Breast epithelium (tissue), 4 donors: Measurements from ENCODE around the gene PIP5K1A. TPM values are rescaled to one million over a fixed set of nuclear protein-coding genes. Genes with fewer than 3 reads are reported as not detected.
A peak's percentile ranks its signal among the peaks of the same experiment; 100 is the strongest.
"Not testable (repeated sequence)": the region's sequence is repeated elsewhere in the genome, so short reads cannot be mapped to it uniquely, and the experiment has no call there.

ENCODE experiments used
- DNase-seq, 2 donors: peaks; one replicate each; pipeline ENCODE4 v3.0.0-alpha.2; 2019; ENCODE audit warnings: low spot score in 2 of 2
- H3K27ac ChIP-seq, 2 donors: fragments of 200-600 bp; sonication (generic) in 1 of 2; one replicate each; pipeline ENCODE4 v1.5.1; 2016 to 2019; ENCODE audit warnings: mild to moderate bottlenecking in 1 of 2
- H3K27me3 ChIP-seq, 2 donors: fragments of 200-600 bp; sonication (generic) in 1 of 2; one replicate each; pipeline versions ENCODE4 v1.5.1 to v1.6.0; 2017 to 2019; ENCODE audit warnings: control low read depth in 1 of 2, mild to moderate bottlenecking in 1 of 2
- H3K36me3 ChIP-seq: fragments of 200-600 bp; one replicate; pipeline ENCODE4 v1.5.1; 2019
- H3K4me1 ChIP-seq, 2 donors: fragments of 200-600 bp; sonication (generic); one replicate each; pipeline ENCODE4 v1.5.1; 2016 to 2019; ENCODE audit warnings: control low read depth in 1 of 2
- H3K4me3 ChIP-seq, 3 donors: fragments of 200-600 bp; sonication (generic); 1 replicate in 2 of 3; 2 replicates in 1 of 3; pipeline ENCODE4 v1.5.1; 2016 to 2019; ENCODE audit warnings: mild to moderate bottlenecking in 3 of 3, moderate library complexity in 2 of 3
- H3K9me3 ChIP-seq, 2 donors: fragments of 200-600 bp; sonication (generic) in 1 of 2; one replicate each; pipeline ENCODE4 v1.5.1; 2016 to 2019; ENCODE audit warnings: control low read depth in 1 of 2
- CTCF ChIP-seq, 3 donors: fragments of 450-650 bp; IDR thresholded peaks; one replicate each; pipeline ENCODE4 v1.5.1; 2016 to 2017; ENCODE audit warnings: antibody characterized with exemption in 3 of 3, mild to moderate bottlenecking in 3 of 3, moderate library complexity in 3 of 3
- POLR2A ChIP-seq: fragments of 450-650 bp; IDR thresholded peaks from one replicate; pipeline ENCODE4 v1.6.1; 2016; ENCODE audit warnings: antibody characterized with exemption, mild to moderate bottlenecking, moderate library complexity
- POLR2AphosphoS5 ChIP-seq, 3 donors: sonication (generic); formaldehyde crosslinking; IDR thresholded peaks; one replicate each; pipeline ENCODE4 v1.6.1; 2017; ENCODE audit warnings: antibody characterized with exemption in 3 of 3
- intact Hi-C: fragments of 100-400 bp; cut with DNase I; formaldehyde crosslinking; loops from one replicate; pipeline ENCODE4 v1.15.1; 2023; ENCODE audit warnings: low total_unique reads
- total RNA-seq, 3 donors: library from RNA; depleted of rRNA; stranded (reverse); fragments of >200 nt; gene quantifications; one replicate each; pipeline ENCODE4 v1.1.0, GENCODE V29; 2016

The PIP5K1A gene
- total RNA-seq, 3 donors from 2014 or later = 38.1 to 87.2 (median 61.6) TPM

- H3K27ac ChIP-seq = peak overlapping the region; percentile 92 to 96
- intact Hi-C loops = no loop called here
- DNase-seq = no peak
- TF ChIP-seq POLR2AphosphoS5 (IDR thresholded peaks at IDR 0.05) (no peak), POLR2A (no peak), CTCF (IDR thresholded peaks at IDR 0.05) (no peak)
- no peaks in the 10 kb centered on the region for H3K9me3 ChIP-seq
- H3K27me3 ChIP-seq = no peaks in the 10 kb centered on the region
- peaks cover 0 to 9% of the 10 kb centered on the region in 2 donors for H3K4me1 ChIP-seq
- no peaks in the 10 kb centered on the region for H3K36me3 ChIP-seq
- H3K4me3 ChIP-seq = peak overlapping the region; percentile 65 to 85 (median 82)
Observed at GRCh38 chr1:151197863-151198253, 494 bp upstream of the PIP5K1A start.

- no peaks in the 10 kb centered on the region for H3K36me3 ChIP-seq
- H3K4me1 ChIP-seq = peaks cover 0 to 9% of the 10 kb centered on the region in 2 donors
- TF ChIP-seq POLR2AphosphoS5 (IDR thresholded peaks at IDR 0.05) = peak in 1 of 3 donors; percentile 7
- TF ChIP-seq POLR2A = no peak
- no peaks in the 10 kb centered on the region for H3K27me3 ChIP-seq
- no peak for DNase-seq
- intact Hi-C loops = no loop called here
- H3K27ac ChIP-seq = peak overlapping the region; percentile 92 to 96
- H3K4me3 ChIP-seq = peak overlapping the region; percentile 65 to 85 (median 82)
- no peaks in the 10 kb centered on the region for H3K9me3 ChIP-seq
Observed at GRCh38 chr1:151199873-151200581, 1.7 kb downstream of the PIP5K1A start.

GRCh38 chr1:151205381-151205965 is 7.1 kb downstream of the PIP5K1A start:
- DNase-seq, H3K4me1 ChIP-seq, H3K9me3 ChIP-seq, H3K27me3 ChIP-seq, H3K4me3 ChIP-seq, intact Hi-C loops, H3K27ac ChIP-seq, H3K36me3 ChIP-seq: not testable (repeated sequence)

GRCh38 chr1:151210830-151211229 is 12.5 kb downstream of the PIP5K1A start:
- TF ChIP-seq POLR2A (no peak), POLR2AphosphoS5 (IDR thresholded peaks at IDR 0.05) (no peak), CTCF (IDR thresholded peaks at IDR 0.05) (no peak)
- no peak overlapping the region for H3K4me3 ChIP-seq
- H3K27ac ChIP-seq = peak overlapping the region in 1 of 2 donors; percentile 32
- no peaks in the 10 kb centered on the region for H3K9me3 ChIP-seq
- intact Hi-C loops = no loop called here
- no peaks in the 10 kb centered on the region for H3K4me1 ChIP-seq
- H3K36me3 ChIP-seq = no peaks in the 10 kb centered on the region
- DNase-seq = no peak
- no peaks in the 10 kb centered on the region for H3K27me3 ChIP-seq

- H3K27ac ChIP-seq = no peak overlapping the region
- H3K4me3 ChIP-seq = no peak overlapping the region
- H3K36me3 ChIP-seq = no peaks in the 10 kb centered on the region
- DNase-seq = no peak
- TF ChIP-seq POLR2A (no peak), CTCF (IDR thresholded peaks at IDR 0.05) (no peak), POLR2AphosphoS5 (IDR thresholded peaks at IDR 0.05) (no peak)
- intact Hi-C loops = no loop called here
- no peaks in the 10 kb centered on the region for H3K4me1 ChIP-seq
- no peaks in the 10 kb centered on the region for H3K9me3 ChIP-seq
- H3K27me3 ChIP-seq = no peaks in the 10 kb centered on the region
Observed at GRCh38 chr1:151211972-151212705, 13.8 kb downstream of the PIP5K1A start.

- intact Hi-C loops = no loop called here
- Histone ChIP-seq H3K27me3 (no peaks in the 10 kb centered on the region), H3K4me1 (no peaks in the 10 kb centered on the region), H3K4me3 (no peak overlapping the region), H3K27ac (no peak overlapping the region), H3K36me3 (no peaks in the 10 kb centered on the region), H3K9me3 (no peaks in the 10 kb centered on the region)
- no peak for DNase-seq
- TF ChIP-seq POLR2A (no peak), POLR2AphosphoS5 (IDR thresholded peaks at IDR 0.05) (no peak), CTCF (IDR thresholded peaks at IDR 0.05) (no peak)
Observed at GRCh38 chr1:151213560-151213959, 15.2 kb downstream of the PIP5K1A start.
